ENCODE data around the gene CAD. TPM values are rescaled to one million over a fixed set of nuclear protein-coding genes. Genes with fewer than 3 reads are reported as not detected.
A peak's percentile ranks its signal among the peaks of the same experiment; 100 is the strongest.

Gene CAD
- total RNA-seq, 3 donors from 2014 or later (not counting 1 experiment from before 2014, with no cell fraction given): 21.8 to 26.6 (median 24.0) TPM

- Mint-ChIP-seq H3K4me1 (peaks cover 10 to 13% of the 10 kb centered on the region in 2 donors), H3K9me3 (no peaks in the 10 kb centered on the region), H3K27ac (no peak overlapping the region), H3K4me3 (no peak overlapping the region), H3K27me3 (ENCODE audit: low read depth in 2 of 2) (peaks cover 46 to 52% of the 10 kb centered on the region in 2 donors), H3K36me3 (no peaks in the 10 kb centered on the region)
- no peak for ATAC-seq
- no peak for DNase-seq
- TF ChIP-seq CTCF (IDR thresholded peaks at IDR 0.05): no peak
- H3K36me3 ChIP-seq (ENCODE audit: control insufficient read depth, insufficient read depth, low read length): no peaks in the 10 kb centered on the region
- no peak overlapping the region for H3K4me3 ChIP-seq (ENCODE audit: low read length)
- H3K27ac ChIP-seq (ENCODE audit: low read length): no peak overlapping the region
- peaks cover 20% of the 10 kb centered on the region for H3K27me3 ChIP-seq (ENCODE audit: control insufficient read depth, insufficient read depth, low read length)
- no peaks in the 10 kb centered on the region for H3K9me3 ChIP-seq (ENCODE audit: control insufficient read depth, insufficient read depth, low read length)
- intact Hi-C loops (cut with micrococcal nuclease): no loop called here
- H3K4me1 ChIP-seq (ENCODE audit: control insufficient read depth, insufficient read depth, low read length): peaks cover 7% of the 10 kb centered on the region
- WGBS (ENCODE audit: insufficient coverage): 89% methylated on average over 8 of the region's 8 CpGs
Observed at GRCh38 chr2:27258051-27258450, 40.9 kb downstream of the CAD start.

- H3K4me3 Mint-ChIP-seq: peak overlapping the region; percentile 70
- Histone ChIP-seq H3K4me1 (ENCODE audit: control insufficient read depth, insufficient read depth, low read length) (peaks cover 29% of the 10 kb centered on the region), H3K9me3 (ENCODE audit: control insufficient read depth, insufficient read depth, low read length) (no peaks in the 10 kb centered on the region), H3K36me3 (ENCODE audit: control insufficient read depth, insufficient read depth, low read length) (no peaks in the 10 kb centered on the region), H3K27me3 (ENCODE audit: control insufficient read depth, insufficient read depth, low read length) (peaks cover 35% of the 10 kb centered on the region), H3K27ac (ENCODE audit: low read length) (no peak overlapping the region), H3K4me3 (ENCODE audit: low read length) (no peak overlapping the region)
- peaks cover 22 to 27% of the 10 kb centered on the region in 2 donors for H3K4me1 Mint-ChIP-seq
- no peaks in the 10 kb centered on the region for H3K36me3 Mint-ChIP-seq
- ATAC-seq: no peak
- H3K27ac Mint-ChIP-seq: no peak overlapping the region
- 55% methylated on average over 11 of the region's 11 CpGs for WGBS (ENCODE audit: insufficient coverage)
- DNase-seq: no peak
- H3K27me3 Mint-ChIP-seq (ENCODE audit: low read depth in 2 of 2): peaks cover 55 to 56% of the 10 kb centered on the region in 2 donors
- no peaks in the 10 kb centered on the region for H3K9me3 Mint-ChIP-seq
- intact Hi-C loops (cut with micrococcal nuclease): no loop called here
- TF ChIP-seq CTCF (IDR thresholded peaks at IDR 0.05): no peak
Observed at GRCh38 chr2:27261241-27261925, 44.2 kb downstream of the CAD start.

- no peak for TF ChIP-seq CTCF (IDR thresholded peaks at IDR 0.05)
- 3% methylated on average over 40 of the region's 40 CpGs for WGBS (ENCODE audit: insufficient coverage)
- H3K36me3 Mint-ChIP-seq: no peaks in the 10 kb centered on the region
- intact Hi-C loops (cut with micrococcal nuclease): no loop called here
- Histone ChIP-seq H3K27me3 (ENCODE audit: control insufficient read depth, insufficient read depth, low read length) (peaks cover 35% of the 10 kb centered on the region), H3K36me3 (ENCODE audit: control insufficient read depth, insufficient read depth, low read length) (no peaks in the 10 kb centered on the region), H3K27ac (ENCODE audit: low read length) (no peak overlapping the region), H3K9me3 (ENCODE audit: control insufficient read depth, insufficient read depth, low read length) (no peaks in the 10 kb centered on the region), H3K4me1 (ENCODE audit: control insufficient read depth, insufficient read depth, low read length) (peaks cover 29% of the 10 kb centered on the region), H3K4me3 (ENCODE audit: low read length) (no peak overlapping the region)
- peaks cover 51 to 56% of the 10 kb centered on the region in 2 donors for H3K27me3 Mint-ChIP-seq (ENCODE audit: low read depth in 2 of 2)
- no peaks in the 10 kb centered on the region for H3K9me3 Mint-ChIP-seq
- peak overlapping the region; percentile 70 for H3K4me3 Mint-ChIP-seq
- H3K4me1 Mint-ChIP-seq: peaks cover 22 to 27% of the 10 kb centered on the region in 2 donors
- ATAC-seq (no peak), DNase-seq (no peak)
- H3K27ac Mint-ChIP-seq: no peak overlapping the region
Observed at GRCh38 chr2:27261926-27262298, 44.7 kb downstream of the CAD start.

All from natural killer cell (primary cell).